Activated CD4-positive, alpha-beta T cell treated with anti-CD3 and anti-CD28 coated beads, Interleukin-2, amount 50 U/mL, for 48 hours (primary cell): ENCODE measurements around the gene SLC9C1.
"Not testable (repeated sequence)": the region's sequence is repeated elsewhere in the genome, so short reads cannot be mapped to it uniquely, and the experiment has no call there.

ENCODE experiments used
- DNase-seq, 2 experiments: peaks; one replicate each; pipeline ENCODE4 v3.0.0-alpha.2; 2020

Gene SLC9C1

DNA sequence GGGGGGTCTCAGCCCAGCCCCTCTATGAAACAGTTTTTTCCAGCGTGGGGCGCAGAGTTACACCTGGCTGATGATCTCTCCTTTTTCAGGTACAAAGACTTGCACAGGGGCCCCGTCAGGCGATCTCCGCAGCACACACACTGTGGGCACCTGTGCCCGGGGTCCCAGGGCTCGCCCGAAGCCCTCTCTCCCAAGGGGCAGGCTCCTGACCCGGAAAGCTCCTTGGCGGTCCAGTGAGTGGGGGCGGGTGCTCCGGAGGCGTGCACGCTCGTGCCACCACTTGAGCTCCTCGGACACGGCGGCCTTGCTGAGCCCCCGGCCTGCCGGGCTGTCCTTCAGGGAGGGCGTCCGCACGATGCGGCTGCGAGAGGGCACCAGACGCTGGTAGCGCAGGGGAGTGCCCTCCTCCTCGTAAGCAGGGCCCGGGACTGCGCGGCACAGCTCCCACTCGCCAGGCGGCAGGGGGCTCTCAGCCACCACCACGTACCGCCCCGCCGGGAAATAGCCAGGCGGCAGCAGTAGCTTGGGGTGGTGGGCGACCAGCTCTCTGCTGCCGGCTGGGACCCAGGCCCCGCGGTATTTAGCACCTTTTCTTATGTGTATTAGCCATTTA is 108.5 kb downstream of the SLC9C1 start:
- DNase-seq = not testable (repeated sequence)

DNA sequence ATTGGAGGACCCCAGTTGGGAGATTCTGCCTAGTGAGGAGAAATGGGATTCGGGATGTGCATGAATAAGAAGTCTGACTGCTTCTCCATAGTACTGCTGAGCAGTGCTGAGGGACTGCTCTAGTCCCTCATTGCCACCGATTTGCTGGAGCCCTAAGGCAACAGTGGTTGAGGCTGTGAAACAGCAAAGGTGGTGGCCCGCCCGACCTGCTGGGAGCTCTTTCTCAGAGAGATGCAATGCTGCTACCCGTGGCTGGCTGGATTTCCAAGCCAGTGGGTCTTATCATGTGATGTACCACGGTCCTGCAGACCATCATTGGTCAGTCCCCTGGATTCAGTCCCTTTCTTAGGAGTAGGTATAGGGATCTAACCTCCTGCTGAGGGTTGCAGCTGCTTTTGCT is 118.4 kb downstream of the SLC9C1 start:
- DNase-seq = no peak

GRCh38 chr3:112175037-112175436 is 119.0 kb downstream of the SLC9C1 start:
- no peak for DNase-seq

DNA sequence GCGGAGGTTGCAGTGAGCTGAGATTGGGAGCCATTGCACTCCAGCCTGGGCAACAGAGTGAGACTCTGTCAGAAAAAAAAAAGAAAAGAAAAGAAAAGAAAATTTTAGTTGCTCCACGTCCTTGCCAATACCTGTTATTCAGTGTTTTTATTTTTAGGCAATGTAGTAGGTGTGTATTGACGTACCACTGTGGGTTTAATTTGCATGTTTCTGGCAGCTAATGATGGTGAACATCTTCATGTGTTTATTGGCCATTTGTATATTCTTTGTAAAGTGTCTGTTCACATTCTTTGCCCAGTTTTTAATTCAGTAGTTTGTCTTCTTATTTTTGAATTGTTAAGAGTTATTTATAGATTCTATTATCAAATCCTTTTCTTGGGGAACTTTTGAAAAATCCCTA is 122.9 kb downstream of the SLC9C1 start:
- no peak for DNase-seq

GRCh38 chr3:112170046-112170445 is 124.0 kb downstream of the SLC9C1 start:
- no peak for DNase-seq

- no peak for DNase-seq
Measured at GRCh38 chr3:112167758-112168157, 126.3 kb downstream of the SLC9C1 start.

GRCh38 chr3:112149136-112149535 is 144.9 kb downstream of the SLC9C1 start:
- no peak for DNase-seq

DNA sequence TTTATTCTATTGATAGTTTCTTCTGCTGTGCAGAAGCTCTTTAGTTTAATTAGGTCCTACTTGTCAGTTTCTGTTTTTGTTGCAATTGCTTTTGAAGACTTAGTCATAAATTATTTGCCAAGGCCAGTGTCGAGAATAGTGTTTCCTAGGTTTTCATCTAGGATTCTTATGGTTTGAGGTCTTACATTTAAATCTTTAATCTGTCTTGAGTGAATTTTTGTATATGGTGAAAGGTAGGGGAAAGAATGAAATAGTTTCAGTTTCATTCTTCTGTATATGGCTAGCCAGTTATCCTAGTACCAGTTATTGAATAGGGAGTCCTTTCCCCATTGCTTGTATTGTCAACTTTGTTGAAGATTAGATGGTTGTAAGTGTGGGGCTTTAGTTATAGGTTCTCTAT is 150.3 kb downstream of the SLC9C1 start:
- no peak for DNase-seq

DNA sequence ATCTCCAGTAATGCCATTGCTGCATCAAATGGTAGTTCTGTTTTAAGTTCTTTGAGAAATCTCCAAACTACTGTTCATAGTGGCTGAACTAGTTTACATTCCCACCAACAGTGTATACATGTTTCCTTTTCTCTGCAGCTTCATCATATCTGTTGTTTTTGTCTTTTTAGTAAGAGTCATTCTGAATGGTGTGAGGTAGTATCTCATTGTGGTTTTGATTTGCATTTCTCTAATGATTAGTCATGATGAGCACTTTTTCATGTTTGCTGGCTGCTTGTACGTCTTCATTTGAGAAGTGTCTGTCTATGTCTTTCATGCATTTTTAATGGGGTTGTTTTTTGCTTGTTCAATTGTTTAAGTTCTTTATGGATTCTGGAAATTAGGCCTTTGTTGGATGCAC is 150.8 kb downstream of the SLC9C1 start:
- DNase-seq = no peak

- no peak for DNase-seq
Measured at GRCh38 chr3:112141293-112141692, 152.7 kb downstream of the SLC9C1 start.

DNA sequence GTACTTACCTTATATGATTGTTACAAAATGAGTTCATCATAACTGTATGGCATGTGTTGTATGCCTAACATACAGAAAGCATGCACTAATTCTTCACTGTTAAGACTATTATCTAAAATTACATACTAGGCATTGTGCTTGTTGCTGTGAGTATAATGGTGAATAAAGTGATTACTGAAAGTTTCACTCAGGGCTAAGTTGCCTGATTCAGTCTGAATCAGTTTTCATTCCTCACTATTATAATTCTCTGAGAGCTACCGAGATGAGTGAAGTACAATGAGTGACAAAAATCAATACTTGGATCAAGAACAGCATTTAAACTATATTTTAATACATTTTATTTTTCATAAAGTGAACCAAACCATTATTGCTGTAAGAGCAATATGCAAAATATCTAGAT is 153.4 kb downstream of the SLC9C1 start:
- no peak for DNase-seq

DNA sequence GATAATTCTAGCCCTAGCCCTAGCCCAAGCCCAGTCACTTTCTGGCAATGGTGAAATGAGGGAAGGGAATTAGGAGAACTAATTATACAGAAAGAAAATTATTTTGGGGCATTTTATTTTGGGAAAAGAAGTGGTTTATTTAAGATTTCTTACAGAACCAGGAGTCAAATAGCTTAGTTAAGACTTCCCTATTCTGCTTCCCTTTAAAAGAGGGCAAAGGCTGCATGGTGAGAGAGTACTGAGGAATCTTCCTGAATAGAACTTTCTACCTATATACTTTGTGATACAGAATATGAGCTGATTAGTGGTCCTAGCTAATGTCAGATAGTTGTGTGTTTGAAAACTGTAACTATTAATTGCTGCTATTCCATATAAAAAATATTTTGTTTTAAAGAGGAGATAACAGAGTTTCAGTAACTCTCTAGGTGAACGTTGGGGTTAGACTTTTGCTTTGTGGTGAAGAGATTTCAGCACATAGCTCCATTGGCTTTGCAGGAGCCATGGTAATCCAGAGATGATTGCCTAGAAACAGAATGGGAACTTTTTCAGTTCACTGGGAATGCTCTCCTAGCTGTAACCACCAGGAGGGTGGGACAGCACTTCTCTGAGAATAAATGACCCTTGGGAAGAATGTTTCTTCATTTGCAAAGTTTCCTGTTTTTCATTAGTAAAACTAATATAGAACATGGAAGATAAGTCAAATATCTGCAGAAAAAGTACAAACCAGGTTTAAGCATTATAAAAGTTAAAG is 155.6 kb downstream of the SLC9C1 start:
- no peak for DNase-seq

DNA sequence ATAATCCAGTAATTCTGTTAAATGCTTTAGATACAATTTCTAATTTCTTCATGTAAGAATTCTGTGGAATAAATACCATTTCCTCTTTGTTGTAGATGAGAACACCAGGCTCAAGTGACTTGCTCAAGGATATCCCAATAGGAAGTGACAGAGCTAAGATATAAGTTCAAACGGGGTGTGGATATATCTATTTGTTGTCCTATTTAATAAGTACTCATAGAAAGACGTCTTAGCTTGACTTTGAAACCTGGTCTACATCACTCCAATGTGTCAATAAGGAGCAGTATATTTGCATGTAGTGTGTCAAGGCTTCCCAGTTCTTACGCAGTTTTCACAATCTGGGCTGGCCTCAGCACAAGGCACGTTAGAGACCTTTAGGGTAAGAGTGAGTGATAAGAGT is 156.2 kb downstream of the SLC9C1 start:
- no peak for DNase-seq

DNA sequence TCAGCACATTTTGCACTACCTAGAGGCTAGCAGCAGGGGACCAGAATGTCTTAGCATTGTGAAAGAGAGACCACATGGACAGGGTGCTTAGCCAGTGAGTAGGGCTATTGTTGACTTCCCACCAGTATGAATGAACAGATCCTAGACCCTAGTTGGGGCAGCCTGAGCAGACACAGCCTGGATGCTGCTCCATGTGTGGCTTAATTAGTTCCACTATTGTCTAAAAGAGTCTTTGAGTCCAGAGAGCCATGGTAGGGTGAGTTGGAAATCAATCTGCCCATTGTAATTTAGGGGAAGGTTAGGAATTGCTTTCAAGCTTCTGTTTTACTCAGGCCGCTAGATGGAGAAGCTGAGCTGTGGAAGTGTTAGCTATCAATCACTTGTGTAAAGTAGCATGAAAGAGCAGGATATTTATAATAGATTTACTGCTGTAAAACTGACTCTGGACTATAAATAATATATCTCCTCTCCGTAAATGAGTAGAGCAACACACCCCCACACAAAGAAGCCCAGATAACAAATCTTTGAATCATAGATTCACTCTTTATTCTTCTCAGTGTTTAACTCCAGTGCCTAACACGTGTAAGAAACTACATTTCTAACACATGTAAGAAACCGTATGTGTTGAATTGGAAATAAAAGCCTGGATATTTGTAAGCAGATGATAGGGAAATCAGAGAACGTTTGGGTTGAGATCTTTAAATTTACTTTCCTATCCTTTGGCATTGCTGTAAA is 156.9 kb downstream of the SLC9C1 start:
- DNase-seq = peak in 1 of 2 experiments; percentile 49

GRCh38 chr3:112136046-112136445 is 158.0 kb downstream of the SLC9C1 start:
- DNase-seq = no peak

DNA sequence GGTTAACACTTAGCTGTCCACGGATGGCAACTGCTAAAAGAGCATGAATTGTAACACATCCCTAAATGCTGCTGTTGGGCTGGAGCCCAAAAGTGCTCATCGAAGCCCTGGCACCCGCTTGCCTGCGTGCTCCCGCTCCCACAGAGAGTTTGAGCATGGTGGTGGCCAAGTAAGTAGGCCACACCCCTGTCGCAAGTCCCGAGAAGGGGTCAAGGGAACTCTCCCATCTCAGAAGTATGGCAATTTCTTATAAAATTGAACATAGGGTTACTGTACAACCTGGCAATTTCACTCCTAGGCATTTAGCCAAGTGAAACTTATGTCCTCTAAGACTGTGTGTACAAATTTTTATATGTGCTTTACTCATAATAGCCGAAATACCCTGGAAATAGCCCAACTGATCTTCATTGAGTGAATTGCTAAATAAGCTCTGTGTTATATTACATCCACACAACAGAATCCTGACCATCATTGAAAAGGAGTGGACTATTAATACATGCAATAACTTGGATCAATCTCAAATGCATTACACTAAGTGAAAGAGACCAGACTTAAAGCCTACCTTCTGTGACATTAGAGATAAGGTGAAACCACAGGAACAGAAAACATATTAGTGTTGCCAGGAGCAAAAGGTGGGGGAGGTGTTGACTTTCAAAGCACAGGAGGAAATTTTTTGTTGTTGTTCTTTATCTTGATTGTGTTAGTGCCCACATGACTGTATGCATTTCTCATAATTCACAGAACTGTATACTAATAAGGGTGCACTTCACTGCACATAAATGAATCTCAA is 159.5 kb downstream of the SLC9C1 start:
- DNase-seq = no peak

DNA sequence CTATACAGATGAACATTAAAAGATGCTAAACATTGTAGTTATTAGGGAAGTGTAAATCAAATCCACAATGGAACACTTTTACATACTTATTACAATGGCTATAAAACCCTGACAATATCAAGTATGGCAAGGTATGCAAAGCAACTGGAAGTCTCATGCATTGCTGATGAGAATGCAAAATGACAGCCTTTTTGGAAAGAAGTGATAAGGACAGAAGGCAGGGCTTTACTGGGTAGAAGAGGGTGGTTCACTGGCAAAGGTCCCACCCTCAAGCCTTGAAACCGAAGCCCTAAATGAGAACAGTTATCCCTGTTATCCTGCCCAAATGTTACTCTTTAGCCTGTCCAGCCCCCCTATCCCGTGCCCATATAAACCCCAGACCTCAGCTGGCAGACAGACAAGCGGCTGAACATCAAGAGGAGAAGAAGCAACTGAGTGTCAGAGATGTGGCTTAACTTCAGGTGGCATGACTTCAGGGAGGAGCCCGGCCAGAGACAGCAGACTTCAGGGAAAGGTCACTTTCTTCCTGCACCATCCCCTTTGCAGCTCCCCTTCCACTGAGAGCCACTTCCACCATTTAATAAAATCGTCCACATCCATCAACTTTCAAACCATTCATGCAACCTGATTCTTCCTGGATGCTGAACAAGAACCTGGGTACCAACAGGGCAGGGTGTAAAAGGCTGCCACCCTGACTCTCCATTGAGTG is 160.2 kb downstream of the SLC9C1 start:
- no peak for DNase-seq

GRCh38 chr3:112132975-112133448 is 161.0 kb downstream of the SLC9C1 start, which contains the start of gene GCSAM:
TSS of gene GCSAM (minus strand) at chr3:112133248. CDS start at chr3:112133120, 128 bp downstream.
- peak; percentile 61 to 72 for DNase-seq

- DNase-seq = no peak
Measured at GRCh38 chr3:112132554-112132953, 161.5 kb downstream of the SLC9C1 start.

DNA sequence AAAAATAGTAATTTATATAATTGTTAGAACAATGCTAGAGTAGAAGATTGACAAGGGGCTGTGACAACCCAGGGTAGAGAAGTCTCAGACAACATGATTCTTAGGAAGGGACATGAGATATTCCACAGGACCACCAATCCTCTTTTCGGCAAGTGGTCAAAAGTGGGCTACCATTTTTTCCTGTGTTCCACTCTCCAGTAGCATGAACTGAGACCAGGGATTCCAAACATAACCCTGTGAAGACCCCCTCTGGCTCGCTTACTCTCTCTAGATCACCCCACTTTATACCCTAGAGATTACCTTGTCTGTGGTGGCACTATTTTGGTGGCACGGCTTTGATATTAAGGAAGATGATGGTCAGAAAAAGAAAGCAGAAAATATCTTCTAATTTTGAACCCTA is 161.9 kb downstream of the SLC9C1 start:
- no peak for DNase-seq

DNA sequence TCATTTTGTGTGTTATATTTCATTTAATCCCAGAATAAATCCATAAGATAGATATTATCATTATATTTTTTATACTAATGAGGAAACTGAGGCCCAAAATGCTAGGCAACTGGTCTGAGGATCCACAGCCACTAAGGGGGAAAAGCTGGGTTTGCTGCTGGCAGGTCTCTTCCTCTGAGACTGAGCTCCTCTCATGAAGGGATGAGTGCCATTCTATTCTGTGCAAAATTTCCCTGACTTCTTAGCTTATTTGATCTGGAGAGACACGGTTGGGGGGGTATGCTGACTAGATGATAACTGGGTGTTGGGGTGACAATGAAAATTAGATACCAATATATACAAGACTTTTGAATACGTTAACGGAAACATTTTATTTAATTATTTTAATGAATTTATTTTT is 162.9 kb downstream of the SLC9C1 start:
- DNase-seq = no peak

- no peak for DNase-seq
Measured at GRCh38 chr3:112130638-112130993, 163.4 kb downstream of the SLC9C1 start.
